Muscle layer of colon (tissue), 2 donors: ENCODE data around the gene ODF2.
"Not testable (repeated sequence)": the region's sequence is repeated elsewhere in the genome, so short reads cannot be mapped to it uniquely, and the experiment has no call there.

Experiments
- H3K27ac ChIP-seq: one replicate; pipeline ENCODE4 v1.7.0; 2013; ENCODE audit warnings: low read depth, mild to moderate bottlenecking, low read length, moderate library complexity
- H3K27me3 ChIP-seq, 2 donors: one replicate each; pipeline ENCODE4 v1.7.0; 2013; ENCODE audit warnings: low read length in 2 of 2, mild to moderate bottlenecking in 2 of 2; ENCODE audit not compliant: insufficient read depth in 2 of 2, control insufficient read depth in 1 of 2
- H3K36me3 ChIP-seq: one replicate; pipeline ENCODE4 v1.7.0; 2013; ENCODE audit warnings: mild to moderate bottlenecking, low read length; ENCODE audit not compliant: insufficient read depth
- H3K4me1 ChIP-seq: one replicate; pipeline ENCODE4 v1.7.0; 2013; ENCODE audit warnings: mild to moderate bottlenecking, low read length; ENCODE audit not compliant: insufficient read depth
- H3K4me3 ChIP-seq, 2 donors: one replicate each; pipeline ENCODE4 v1.7.0; 2013; ENCODE audit warnings: low read length in 2 of 2, low read depth in 1 of 2, mild to moderate bottlenecking in 1 of 2, moderate library complexity in 1 of 2
- H3K9ac ChIP-seq: one replicate; pipeline ENCODE4 v1.7.0; 2013; ENCODE audit warnings: low read length
- H3K9me3 ChIP-seq: one replicate; pipeline ENCODE4 v1.7.0; 2013; ENCODE audit warnings: mild to moderate bottlenecking, low read length
- donor health status: abdominal sarcoma.
- donor health status: Adenocarcinoma of cecum.

Gene ODF2

DNA sequence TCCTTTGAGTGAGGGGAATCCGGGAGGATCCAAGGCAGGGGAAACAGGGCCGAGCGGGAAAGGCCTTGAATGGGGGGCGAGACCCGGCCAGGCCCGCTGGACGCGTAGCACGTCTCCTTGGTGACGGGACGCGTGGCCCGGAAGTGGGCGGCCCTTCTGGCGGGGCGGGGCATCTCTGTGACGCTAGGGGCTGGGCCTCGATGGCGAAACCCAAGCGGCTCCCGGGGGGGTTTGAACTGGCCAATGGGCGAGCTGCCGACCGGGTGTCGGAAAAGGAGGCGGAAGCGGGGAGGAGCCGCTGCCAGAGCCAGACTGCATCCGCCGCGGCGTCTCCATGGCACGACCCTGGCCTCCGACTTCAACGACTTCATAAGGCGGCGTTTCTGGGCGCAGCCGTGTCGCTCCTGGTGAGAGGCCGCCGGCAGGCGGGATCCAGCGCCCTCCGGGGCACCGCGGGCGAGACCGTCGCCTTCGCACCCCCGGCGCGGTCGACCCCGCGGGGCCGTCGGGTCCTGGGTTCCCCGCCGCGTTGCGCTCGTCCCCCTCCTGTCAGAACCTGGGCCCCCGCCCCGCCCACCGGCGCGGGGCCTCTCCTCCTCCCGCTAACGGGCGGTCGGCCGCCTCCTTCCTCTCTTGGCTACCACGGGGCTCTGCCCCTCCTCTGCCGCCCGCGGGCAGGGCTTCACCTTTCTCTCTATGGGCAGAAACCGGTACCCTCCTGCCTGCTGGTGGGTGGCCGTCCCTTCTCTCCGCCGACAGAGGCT is at the start of gene ODF2:
Gene ODF2, plus strand, starts transcription at position 158 of the 764 bp plus-strand sequence. Its CDS starts 86 bp downstream, at position 244.
- peaks cover 7% of the 10 kb centered on the region for H3K4me1 ChIP-seq

DNA sequence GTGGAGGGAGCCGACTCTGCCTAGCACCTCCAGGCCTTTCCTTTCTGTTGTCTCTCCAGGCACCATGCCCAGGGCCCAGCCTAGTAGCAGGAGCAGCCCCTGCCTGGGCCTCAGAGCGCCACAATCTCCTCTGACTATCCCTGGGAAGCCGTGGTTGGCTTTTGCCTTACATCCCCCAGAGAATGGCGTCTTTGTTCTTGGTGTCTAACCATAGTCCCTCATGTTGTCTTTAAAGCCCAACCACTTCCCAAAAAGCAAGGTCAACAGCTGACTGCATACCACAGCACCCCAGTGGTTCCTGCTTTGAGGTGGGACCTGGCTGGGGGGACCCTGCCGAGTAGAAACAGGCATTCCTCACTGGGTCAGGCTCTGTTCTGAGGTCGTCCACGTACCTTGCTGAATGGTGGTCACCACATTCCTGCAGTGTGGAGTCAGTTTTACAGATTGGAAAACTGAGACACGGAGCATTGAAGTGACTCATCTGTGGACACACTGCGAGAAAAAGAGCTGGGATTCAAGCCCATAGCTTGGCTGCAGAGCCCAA is 48.9 kb upstream of the ODF2 start:
- Histone ChIP-seq H3K27ac (no peak overlapping the region), H3K27me3 (no peaks in the 10 kb centered on the region), H3K4me1 (peaks cover 5% of the 10 kb centered on the region), H3K4me3 (no peak overlapping the region), H3K9ac (no peak overlapping the region), H3K9me3 (no peaks in the 10 kb centered on the region), H3K36me3 (no peaks in the 10 kb centered on the region)

More for the DNA sequence above, at the start of gene ODF2:
- no peaks in the 10 kb centered on the region for H3K9me3 ChIP-seq
- H3K4me3 ChIP-seq = peak within 1 kb of the TSS; percentile 47 to 84
- H3K27ac ChIP-seq = peak within 1 kb of the TSS; percentile 73
- no peaks in the 10 kb centered on the region for H3K27me3 ChIP-seq
- peaks cover 18% of the 10 kb centered on the region for H3K36me3 ChIP-seq
- peak within 1 kb of the TSS; percentile 49 for H3K9ac ChIP-seq

DNA sequence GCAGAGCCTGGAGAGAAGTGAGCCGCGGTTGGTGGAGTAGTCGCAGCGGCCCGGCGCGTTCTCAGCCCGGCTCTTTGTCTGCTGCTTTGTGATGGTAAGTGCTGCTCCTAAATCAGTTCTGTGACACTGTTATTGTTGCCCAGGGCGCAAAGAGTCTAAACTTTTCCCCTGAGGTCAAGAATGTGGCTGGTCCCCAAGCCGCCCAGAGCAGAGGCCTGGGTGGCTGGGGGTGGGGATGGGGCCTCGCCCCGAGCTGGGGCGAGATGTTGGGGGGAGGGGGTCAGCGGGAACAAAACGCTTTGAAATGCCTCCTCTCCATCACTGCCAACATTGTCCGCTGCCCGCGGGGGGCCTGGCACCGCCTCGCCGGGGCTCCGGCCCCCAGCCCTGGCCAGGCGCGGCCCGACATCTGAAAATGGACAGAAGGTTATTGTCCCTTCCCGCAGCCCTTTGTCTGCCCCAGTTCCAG is 46.8 kb upstream of the ODF2 start:
- Histone ChIP-seq H3K36me3 (no peaks in the 10 kb centered on the region), H3K9me3 (no peaks in the 10 kb centered on the region), H3K4me3 (no peak overlapping the region), H3K27ac (no peak overlapping the region), H3K27me3 (no peaks in the 10 kb centered on the region), H3K4me1 (peaks cover 5% of the 10 kb centered on the region), H3K9ac (no peak overlapping the region)

DNA sequence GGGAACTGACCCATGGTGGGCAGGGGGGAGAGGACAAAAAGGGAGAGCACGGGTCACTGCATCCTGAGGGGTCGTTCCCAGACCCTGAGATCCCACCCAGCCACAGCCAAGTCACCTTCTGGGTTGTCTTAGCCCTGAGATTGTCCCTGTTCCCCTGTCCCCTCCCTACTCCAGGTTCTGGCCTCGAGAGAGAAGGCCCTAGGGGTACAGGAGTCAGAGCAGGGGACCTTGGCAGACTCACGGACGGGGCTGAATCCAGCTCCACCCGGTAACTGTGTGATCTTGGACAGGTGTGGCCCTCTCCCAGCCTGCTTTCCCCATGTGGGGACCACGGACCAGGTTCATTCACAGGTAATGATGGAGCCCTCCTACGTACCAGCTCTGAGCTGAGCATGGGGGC is 46.4 kb upstream of the ODF2 start:
- Histone ChIP-seq H3K4me1 (peaks cover 5% of the 10 kb centered on the region), H3K9ac (no peak overlapping the region), H3K27me3 (no peaks in the 10 kb centered on the region), H3K9me3 (no peaks in the 10 kb centered on the region), H3K4me3 (no peak overlapping the region), H3K36me3 (no peaks in the 10 kb centered on the region), H3K27ac (no peak overlapping the region)

DNA sequence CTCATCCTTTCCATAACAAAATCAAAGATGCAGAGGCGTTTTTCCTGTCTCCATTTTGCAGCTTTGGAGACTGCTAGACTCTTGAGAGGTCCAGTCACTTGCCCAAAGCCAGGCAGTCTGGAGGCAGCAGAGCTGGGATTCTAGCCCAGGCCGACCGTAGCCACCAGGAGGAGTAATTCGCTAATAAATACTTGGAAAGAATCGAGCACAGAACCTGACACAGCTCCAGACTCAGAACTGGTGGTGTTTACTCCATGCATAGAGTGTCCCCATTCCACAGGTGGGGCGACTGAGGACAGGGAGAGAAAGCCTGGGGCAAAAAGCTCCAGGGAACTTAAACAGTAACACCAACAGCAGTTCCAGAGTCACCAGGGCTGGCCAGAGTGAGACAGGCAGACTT is 45.8 kb upstream of the ODF2 start:
- peaks cover 5% of the 10 kb centered on the region for H3K4me1 ChIP-seq
- H3K27ac ChIP-seq = no peak overlapping the region
- H3K9me3 ChIP-seq = no peaks in the 10 kb centered on the region
- no peak overlapping the region for H3K9ac ChIP-seq
- H3K36me3 ChIP-seq = no peaks in the 10 kb centered on the region
- H3K27me3 ChIP-seq = peaks cover 0 to 3% of the 10 kb centered on the region in 2 donors
- no peak overlapping the region for H3K4me3 ChIP-seq

DNA sequence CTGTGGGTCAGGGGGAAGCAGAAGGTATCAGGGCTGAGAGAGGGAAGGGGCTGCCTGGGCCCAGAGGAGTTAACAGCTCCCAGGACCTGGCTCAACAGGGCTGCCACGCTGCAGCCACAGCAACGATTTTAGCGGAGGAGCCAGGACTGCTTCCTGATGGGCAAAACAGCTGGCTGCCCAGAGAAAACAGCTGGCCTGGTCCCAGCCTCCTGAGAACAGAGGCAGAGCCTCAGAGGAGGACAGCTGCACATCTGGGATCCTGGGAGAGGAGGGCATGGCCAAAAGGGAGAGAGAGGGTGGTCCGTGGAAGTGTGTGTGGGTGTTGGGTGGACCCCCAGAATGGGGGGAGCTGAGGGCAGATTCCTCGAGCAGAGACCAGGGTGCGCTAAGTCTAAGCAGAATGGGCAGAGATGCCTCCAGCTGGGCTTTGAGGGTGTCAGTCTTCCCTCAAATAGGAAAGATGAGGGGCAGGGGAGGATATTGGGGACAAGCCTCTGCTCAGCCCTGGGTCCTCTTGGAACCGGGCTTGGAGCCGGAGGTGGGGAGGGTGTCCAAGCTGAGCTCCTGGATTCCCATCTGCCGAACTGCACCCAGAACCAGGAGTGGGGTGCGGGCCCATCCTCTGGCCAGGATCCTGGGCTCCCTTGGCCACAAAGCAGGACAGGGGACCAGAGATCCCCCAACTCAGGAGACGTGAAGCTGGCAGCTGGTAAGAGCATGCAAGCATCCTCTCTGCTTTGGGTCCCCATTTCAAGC is 44.3 kb upstream of the ODF2 start:
- Histone ChIP-seq H3K27me3 (peaks cover 0 to 8% of the 10 kb centered on the region in 2 donors), H3K4me3 (no peak overlapping the region), H3K9me3 (no peaks in the 10 kb centered on the region), H3K9ac (no peak overlapping the region), H3K36me3 (no peaks in the 10 kb centered on the region), H3K27ac (no peak overlapping the region), H3K4me1 (peaks cover 5% of the 10 kb centered on the region)

DNA sequence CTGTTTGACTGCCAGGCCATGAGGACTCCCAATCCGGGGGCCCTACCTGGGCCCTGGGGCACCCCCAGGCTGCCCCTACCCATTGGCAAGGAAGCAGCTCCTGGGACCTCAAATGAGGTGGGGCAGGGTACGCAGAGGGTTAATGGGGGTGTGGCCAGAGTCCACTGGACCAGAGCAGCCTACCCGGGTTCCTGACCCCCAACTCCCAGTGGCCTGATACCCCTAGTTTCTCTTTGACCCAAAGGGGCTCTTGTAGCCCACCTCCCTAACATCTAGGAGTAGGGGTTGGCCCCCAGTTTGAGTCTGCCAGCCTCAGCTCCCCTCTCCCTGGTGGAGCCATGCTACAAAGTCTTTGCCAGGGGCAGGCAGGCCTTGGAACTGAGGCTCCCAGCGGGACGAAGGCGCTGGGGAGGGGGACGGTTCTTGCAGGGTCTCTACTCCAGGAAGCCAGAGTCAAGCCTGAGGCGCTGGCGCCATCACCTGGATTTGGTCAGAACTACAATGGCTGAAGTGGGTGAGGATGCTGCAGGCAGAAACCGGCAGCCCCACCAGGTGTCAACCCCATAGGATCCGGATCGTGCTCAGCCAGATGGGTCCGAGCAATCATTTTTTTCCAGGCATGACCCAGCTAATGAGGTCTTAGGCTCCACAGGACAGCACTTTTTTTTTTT is 43.6 kb upstream of the ODF2 start:
- Histone ChIP-seq H3K9ac (no peak overlapping the region), H3K9me3 (no peaks in the 10 kb centered on the region)

DNA sequence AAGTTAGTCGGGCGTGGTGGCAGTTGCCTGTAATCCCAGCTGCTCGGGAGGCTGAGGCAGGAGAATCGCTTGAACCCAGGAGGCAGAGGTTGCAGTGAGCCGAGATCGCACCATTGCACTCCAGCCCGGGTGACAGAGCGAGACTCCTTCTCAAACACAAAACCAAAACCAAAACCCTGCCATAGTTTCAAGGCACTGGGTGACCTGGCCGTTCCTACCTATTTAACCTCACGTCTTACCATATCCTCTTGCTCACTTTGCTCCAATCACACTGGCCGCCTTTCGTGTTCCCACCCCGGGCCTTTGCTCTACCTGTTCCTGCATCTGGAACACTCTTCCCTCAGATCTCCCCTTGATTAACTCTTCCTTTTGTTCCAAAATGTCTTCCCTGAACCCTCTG is 42.1 kb upstream of the ODF2 start:
- H3K9ac ChIP-seq, H3K4me3 ChIP-seq, H3K36me3 ChIP-seq, H3K27ac ChIP-seq, H3K27me3 ChIP-seq, H3K9me3 ChIP-seq, H3K4me1 ChIP-seq: not testable (repeated sequence)

More for the DNA sequence above, 43.6 kb upstream of the ODF2 start:
- no peak overlapping the region for H3K4me3 ChIP-seq
- peaks cover 0 to 8% of the 10 kb centered on the region in 2 donors for H3K27me3 ChIP-seq
- H3K4me1 ChIP-seq = peaks cover 5% of the 10 kb centered on the region
- no peaks in the 10 kb centered on the region for H3K36me3 ChIP-seq
- H3K27ac ChIP-seq = no peak overlapping the region

DNA sequence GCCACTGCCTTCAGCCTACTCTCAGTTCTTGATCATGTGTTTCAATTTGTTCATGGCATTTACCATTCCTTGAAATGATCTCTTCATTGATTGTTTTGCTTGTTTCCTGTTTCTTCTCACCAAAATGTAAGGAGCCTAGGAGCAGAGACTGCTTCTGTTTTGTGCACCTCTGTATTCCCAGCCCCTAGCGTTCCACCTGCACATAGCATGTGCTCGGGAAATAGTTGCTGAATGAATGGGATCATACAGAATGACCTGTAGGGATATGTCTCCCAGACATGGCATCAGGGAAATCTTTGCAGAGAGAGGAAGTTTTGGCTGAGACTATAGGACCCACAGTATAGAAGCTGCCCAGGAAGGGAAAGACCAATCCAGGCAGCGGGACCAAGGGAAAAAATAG is 41.3 kb upstream of the ODF2 start:
- no peaks in the 10 kb centered on the region for H3K36me3 ChIP-seq
- no peak overlapping the region for H3K27ac ChIP-seq
- H3K9me3 ChIP-seq = no peaks in the 10 kb centered on the region
- peaks cover 7% of the 10 kb centered on the region for H3K4me1 ChIP-seq
- no peak overlapping the region for H3K4me3 ChIP-seq
- H3K9ac ChIP-seq = no peak overlapping the region
- peaks cover 0 to 8% of the 10 kb centered on the region in 2 donors for H3K27me3 ChIP-seq

DNA sequence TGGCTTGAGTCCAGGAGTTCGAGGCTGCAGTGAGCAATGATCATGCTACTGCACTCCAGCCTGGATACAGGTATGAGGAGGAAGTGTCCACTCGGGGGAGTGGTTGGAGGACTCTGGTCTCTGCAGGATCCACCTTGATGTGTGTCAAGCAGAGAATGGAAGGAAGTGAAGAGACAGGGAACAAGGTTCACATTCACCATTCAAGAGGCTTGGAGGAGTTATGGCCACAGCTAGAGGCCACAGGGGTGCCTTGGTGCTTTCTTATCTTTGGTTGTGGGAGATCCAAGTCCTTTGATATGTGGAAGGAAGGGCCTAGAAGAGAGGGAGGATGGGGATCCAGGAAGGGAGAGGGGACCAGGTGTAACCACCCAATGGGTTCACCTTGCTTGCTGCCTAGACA is 40.5 kb upstream of the ODF2 start:
- H3K4me1 ChIP-seq = peaks cover 9% of the 10 kb centered on the region
- H3K36me3 ChIP-seq = no peaks in the 10 kb centered on the region
- H3K9me3 ChIP-seq = no peaks in the 10 kb centered on the region
- no peak overlapping the region for H3K4me3 ChIP-seq
- peaks cover 0 to 8% of the 10 kb centered on the region in 2 donors for H3K27me3 ChIP-seq
- no peak overlapping the region for H3K27ac ChIP-seq
- no peak overlapping the region for H3K9ac ChIP-seq

DNA sequence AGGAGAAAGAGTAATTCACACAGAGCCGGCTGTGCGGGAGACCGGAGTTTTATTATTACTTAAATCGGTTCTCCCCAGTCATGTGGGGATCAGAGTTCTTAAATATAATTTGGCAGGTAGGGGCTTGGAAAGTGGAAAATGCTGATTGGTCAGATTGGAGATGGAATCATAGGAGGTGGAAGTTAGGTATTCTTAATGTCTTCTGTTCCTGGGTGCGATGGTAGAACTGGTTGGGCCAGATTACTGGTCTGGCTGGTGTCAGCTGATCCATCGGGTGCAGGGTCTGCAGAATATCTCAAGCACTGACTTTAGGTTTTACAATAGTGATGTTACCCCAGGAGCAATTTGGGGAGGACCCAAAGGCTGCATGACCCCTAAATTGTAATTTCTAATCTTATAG is 39.8 kb upstream of the ODF2 start:
- Histone ChIP-seq H3K4me3 (no peak overlapping the region), H3K9me3 (no peaks in the 10 kb centered on the region), H3K9ac (no peak overlapping the region), H3K4me1 (peaks cover 10% of the 10 kb centered on the region), H3K36me3 (no peaks in the 10 kb centered on the region), H3K27ac (no peak overlapping the region), H3K27me3 (peaks cover 0 to 8% of the 10 kb centered on the region in 2 donors)
